ENCODE measurements around the gene HIVEP1. TPM values are rescaled to one million over a fixed set of nuclear protein-coding genes. Genes with fewer than 3 reads are reported as not detected.
A peak's percentile ranks its signal among the peaks of the same experiment; 100 is the strongest.

HIVEP1 gene
- polyA plus RNA-seq, 1 experiment = 13.9 TPM

DNA sequence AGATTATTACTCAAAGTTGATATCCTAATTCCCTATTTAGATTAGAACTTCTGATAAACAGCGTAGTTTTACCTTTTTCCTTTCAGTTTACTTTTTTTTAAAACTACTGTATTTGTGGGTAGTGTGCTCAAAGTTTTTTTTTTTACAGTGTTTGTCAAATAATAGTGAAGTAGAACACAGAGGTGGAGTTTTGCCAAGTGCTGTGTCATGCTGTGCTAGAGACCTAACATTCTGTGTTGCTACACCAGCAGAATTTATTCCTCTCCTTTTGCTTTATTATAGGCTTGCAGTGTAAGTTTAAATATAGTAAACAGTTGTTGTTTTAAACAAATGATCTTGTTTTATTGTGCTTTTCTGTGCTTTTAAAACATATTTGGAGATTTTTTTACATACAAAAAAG lies 125.4 kb downstream of the HIVEP1 start:
- no peaks in the 10 kb centered on the region for H3K27me3 ChIP-seq (ENCODE audit: control insufficient read depth, insufficient read depth, low read length)
- ChIA-PET CTCF (no interaction called here), POLR2A (no interaction called here)
- H3K27ac ChIP-seq (ENCODE audit: low read depth, low read length) = no peak overlapping the region
- no peak for DNase-seq (ENCODE audit: low read depth, low spot score)
- peaks cover 8% of the 10 kb centered on the region for H3K9me3 ChIP-seq (ENCODE audit: control insufficient read depth, insufficient read depth, low read length)
- TF ChIP-seq, protein P1, sequence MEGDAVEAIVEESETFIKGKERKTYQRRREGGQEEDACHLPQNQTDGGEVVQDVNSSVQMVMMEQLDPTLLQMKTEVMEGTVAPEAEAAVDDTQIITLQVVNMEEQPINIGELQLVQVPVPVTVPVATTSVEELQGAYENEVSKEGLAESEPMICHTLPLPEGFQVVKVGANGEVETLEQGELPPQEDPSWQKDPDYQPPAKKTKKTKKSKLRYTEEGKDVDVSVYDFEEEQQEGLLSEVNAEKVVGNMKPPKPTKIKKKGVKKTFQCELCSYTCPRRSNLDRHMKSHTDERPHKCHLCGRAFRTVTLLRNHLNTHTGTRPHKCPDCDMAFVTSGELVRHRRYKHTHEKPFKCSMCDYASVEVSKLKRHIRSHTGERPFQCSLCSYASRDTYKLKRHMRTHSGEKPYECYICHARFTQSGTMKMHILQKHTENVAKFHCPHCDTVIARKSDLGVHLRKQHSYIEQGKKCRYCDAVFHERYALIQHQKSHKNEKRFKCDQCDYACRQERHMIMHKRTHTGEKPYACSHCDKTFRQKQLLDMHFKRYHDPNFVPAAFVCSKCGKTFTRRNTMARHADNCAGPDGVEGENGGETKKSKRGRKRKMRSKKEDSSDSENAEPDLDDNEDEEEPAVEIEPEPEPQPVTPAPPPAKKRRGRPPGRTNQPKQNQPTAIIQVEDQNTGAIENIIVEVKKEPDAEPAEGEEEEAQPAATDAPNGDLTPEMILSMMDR (IDR thresholded peaks at IDR 0.05; ENCODE audit: low read depth, low read length) = no peak
- H3K4me3 ChIP-seq (ENCODE audit: low read depth, low read length) = no peak overlapping the region

DNA sequence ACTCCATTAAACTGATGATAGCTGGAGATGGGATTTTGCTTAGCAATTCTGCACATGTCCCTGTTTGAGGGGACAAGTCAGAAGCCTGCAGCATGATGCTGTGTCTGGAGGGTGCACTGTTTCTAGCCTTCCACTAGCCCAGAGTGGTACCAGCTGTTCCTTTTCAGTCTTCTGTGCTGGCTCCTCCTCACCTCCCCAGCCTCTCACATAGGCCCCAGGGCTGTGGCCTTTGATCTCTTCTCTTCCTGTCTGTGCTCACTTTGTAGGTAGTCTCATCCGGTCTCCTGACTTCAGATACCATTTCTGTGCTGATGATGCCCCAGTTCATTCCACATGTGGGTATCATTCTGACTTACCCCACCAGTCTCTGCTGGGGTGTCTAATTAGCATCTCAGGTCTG lies 126.3 kb downstream of the HIVEP1 start:
- no peak for DNase-seq (ENCODE audit: low read depth, low spot score)
- no peaks in the 10 kb centered on the region for H3K27me3 ChIP-seq (ENCODE audit: control insufficient read depth, insufficient read depth, low read length)
- ChIA-PET CTCF (no interaction called here), POLR2A (no interaction called here)
- TF ChIP-seq, protein P1 (IDR thresholded peaks at IDR 0.05; ENCODE audit: low read depth, low read length) = no peak
- no peak overlapping the region for H3K4me3 ChIP-seq (ENCODE audit: low read depth, low read length)
- peaks cover 8% of the 10 kb centered on the region for H3K9me3 ChIP-seq (ENCODE audit: control insufficient read depth, insufficient read depth, low read length)
- H3K27ac ChIP-seq (ENCODE audit: low read depth, low read length) = no peak overlapping the region

DNA sequence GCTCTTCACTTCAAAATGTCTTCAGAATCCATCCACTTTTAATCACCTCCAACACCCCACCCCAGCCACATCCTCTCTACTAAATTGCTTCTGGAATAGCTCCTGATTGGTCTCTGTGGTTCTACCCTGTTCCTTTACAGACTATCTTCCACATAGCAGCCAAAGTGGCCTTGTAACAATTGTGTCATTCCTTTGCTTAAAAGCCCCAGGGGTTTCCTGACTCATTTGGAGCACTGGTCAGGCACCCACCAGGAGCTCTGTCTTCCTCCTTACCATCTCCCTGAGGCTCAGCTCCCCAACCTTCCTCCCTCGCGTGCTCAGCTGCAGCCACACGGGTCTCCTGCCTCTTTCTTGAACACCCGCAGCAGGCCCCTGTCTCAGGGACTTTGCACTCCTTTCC lies 126.8 kb downstream of the HIVEP1 start:
- Histone ChIP-seq H3K27ac (ENCODE audit: low read depth, low read length) (no peak overlapping the region), H3K9me3 (ENCODE audit: control insufficient read depth, insufficient read depth, low read length) (peaks cover 8% of the 10 kb centered on the region), H3K4me3 (ENCODE audit: low read depth, low read length) (no peak overlapping the region), H3K27me3 (ENCODE audit: control insufficient read depth, insufficient read depth, low read length) (no peaks in the 10 kb centered on the region)
- CTCF ChIA-PET = no interaction called here
- DNase-seq (ENCODE audit: low read depth, low spot score) = no peak
- POLR2A ChIA-PET = no interaction called here
- TF ChIP-seq, protein P1 (IDR thresholded peaks at IDR 0.05; ENCODE audit: low read depth, low read length) = no peak

DNA sequence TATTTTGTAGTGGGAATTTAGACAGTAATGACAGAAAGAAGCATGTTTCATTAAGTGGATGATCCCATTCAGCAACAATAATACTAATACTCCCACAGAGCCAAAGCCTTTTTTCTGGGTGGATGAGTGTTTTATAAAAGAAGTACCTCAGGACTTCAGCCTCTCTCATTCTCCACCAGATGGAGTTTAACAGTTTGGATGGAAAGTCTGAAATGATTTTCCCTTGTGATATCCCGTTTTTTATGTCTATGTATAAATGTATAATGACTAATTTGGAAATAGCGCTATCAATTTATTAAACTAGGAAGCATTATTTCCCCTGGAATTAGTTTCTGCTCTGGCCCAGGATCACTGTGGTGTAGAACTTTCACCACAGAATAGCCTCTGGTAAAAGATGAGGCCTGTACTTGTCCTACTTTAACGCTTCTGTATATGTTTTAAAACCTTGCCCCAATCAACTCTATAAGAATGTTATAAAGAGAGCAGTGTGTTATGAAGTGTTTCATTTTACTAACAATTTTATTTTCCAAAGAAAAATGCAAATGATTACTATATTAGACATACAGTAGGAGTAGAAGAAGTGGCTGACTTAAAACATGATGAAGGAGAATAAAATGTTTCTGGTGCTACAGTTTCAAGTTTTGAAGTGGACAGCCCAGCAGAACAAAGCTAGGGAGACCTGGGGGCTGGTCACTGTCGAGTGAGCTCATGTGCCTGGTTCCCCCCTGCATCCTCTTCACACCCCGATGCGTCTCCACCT lies 135.6 kb downstream of the HIVEP1 start:
- Histone ChIP-seq H3K9me3 (ENCODE audit: control insufficient read depth, insufficient read depth, low read length) (no peaks in the 10 kb centered on the region), H3K4me3 (ENCODE audit: low read depth, low read length) (no peak overlapping the region), H3K27me3 (ENCODE audit: control insufficient read depth, insufficient read depth, low read length) (no peaks in the 10 kb centered on the region), H3K27ac (ENCODE audit: low read depth, low read length) (peak overlapping the region; percentile 41)
- no peak for DNase-seq (ENCODE audit: low read depth, low spot score)
- ChIA-PET POLR2A (no interaction called here), CTCF (interaction anchor here (1.1 kb wide), 2 partner anchors 12 to 459 kb away, joined by 3 to 4 read pairs; no protein-coding TSS in a partner anchor)
- TF ChIP-seq, protein P1 (IDR thresholded peaks at IDR 0.05; ENCODE audit: low read depth, low read length) = peak; percentile 45

DNA sequence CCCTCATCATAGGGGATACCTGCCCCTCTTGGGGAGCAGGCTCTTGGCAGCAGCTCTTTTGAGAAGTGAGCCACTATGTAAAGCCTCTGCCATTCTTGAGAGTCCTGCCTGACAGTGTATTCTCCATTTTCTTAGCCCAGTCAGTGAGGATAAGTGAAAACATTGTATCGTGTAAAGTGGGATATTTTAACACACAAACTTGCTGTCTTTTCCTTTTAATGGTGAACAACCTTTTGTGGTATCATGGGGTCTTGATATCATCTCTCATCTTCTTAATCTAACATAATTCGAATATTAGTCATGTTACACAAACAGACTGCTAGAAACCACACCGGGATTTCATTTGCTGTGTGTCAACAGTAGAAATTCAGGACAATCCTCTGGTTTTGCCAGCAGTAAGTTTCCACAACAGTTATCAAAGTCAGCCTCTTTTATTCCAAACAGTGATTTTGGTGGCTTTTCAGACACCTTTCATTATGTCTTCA lies 136.2 kb downstream of the HIVEP1 start:
- TF ChIP-seq, protein P1 (IDR thresholded peaks at IDR 0.05; ENCODE audit: low read depth, low read length) = no peak
- Histone ChIP-seq H3K9me3 (ENCODE audit: control insufficient read depth, insufficient read depth, low read length) (no peaks in the 10 kb centered on the region), H3K27ac (ENCODE audit: low read depth, low read length) (peak overlapping the region; percentile 41), H3K27me3 (ENCODE audit: control insufficient read depth, insufficient read depth, low read length) (no peaks in the 10 kb centered on the region), H3K4me3 (ENCODE audit: low read depth, low read length) (no peak overlapping the region)
- DNase-seq (ENCODE audit: low read depth, low spot score) = no peak
- ChIA-PET CTCF (interaction anchor here (1.1 kb wide), 2 partner anchors 11 to 458 kb away, joined by 3 to 4 read pairs; no protein-coding TSS in a partner anchor), POLR2A (no interaction called here)

All from AG04450 (cell line).